Tibial artery (tissue), 4 donors: Measurements from ENCODE around the gene PPP1R1A.

Experiments
- DNase-seq, 2 donors: peaks; one replicate each; pipeline ENCODE4 v3.0.0-alpha.2; 2019
- H3K27ac ChIP-seq, 2 donors: fragments of 200-600 bp; sonication (generic) in 1 of 2; 1 replicate in 1 of 2; 2 replicates in 1 of 2; pipeline ENCODE4 v1.5.1; 2018 to 2019; ENCODE audit warnings: mild to moderate bottlenecking in 1 of 2
- H3K27me3 ChIP-seq, 2 donors: fragments of 200-600 bp; sonication (generic) in 1 of 2; one replicate each; pipeline versions ENCODE4 v1.5.1 to v1.6.0; 2016 to 2019
- H3K36me3 ChIP-seq, 3 donors: fragments of 200-600 bp; sonication (generic) in 2 of 3; one replicate each; pipeline ENCODE4 v1.5.1; 2016 to 2019; ENCODE audit warnings: mild to moderate bottlenecking in 2 of 3
- H3K4me1 ChIP-seq, 4 donors: fragments of 200-600 bp; sonication (generic) in 2 of 4; 1 replicate in 3 of 4; 2 replicates in 1 of 4; pipeline ENCODE4 v1.5.1; 2016 to 2019
- H3K4me3 ChIP-seq, 2 donors: fragments of 200-600 bp; sonication (generic) in 1 of 2; 1 replicate in 1 of 2; 2 replicates in 1 of 2; pipeline ENCODE4 v1.5.1; 2018 to 2019; ENCODE audit warnings: mild to moderate bottlenecking in 2 of 2
- H3K9me3 ChIP-seq, 3 donors: fragments of 200-600 bp; sonication (generic) in 1 of 3; one replicate each; pipeline ENCODE4 v1.5.1; 2016 to 2019
- intact Hi-C: fragments of 100-400 bp; cut with DNase I; formaldehyde crosslinking; loops from one replicate; pipeline ENCODE4 v1.15.0; 2023; ENCODE audit warnings: low total_unique reads
- TF ChIP-seq, protein P1 (sequence below), 2 experiments: fragments of 200-600 bp in 1 of 2; fragments of 450-650 bp in 1 of 2; IDR thresholded peaks; one replicate each; pipeline ENCODE4 v1.5.1; 2017 to 2019; ENCODE audit warnings: antibody characterized with exemption in 2 of 2, mild to moderate bottlenecking in 1 of 2, moderate library complexity in 1 of 2

Gene PPP1R1A

DNA sequence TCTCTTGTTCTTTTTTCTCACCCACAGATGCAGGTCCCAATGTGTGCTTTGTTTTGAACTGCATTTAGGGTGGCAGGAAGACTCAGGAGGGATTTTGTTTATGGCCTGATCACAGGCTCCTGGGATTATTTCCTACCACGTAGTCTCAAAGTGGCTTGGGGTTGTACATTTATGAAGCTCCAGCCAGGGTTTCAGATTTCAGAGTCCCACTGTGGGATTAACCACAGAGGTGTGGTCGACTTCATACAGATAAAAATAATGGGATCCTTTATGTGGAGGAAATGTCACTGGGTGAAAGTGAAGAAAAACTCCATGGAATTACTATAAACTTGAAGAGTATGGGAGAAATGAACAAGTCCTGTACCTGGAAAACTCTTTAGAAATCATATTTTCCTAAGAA, 14.2 kb upstream of the PPP1R1A start:
- TF ChIP-seq, protein P1, sequence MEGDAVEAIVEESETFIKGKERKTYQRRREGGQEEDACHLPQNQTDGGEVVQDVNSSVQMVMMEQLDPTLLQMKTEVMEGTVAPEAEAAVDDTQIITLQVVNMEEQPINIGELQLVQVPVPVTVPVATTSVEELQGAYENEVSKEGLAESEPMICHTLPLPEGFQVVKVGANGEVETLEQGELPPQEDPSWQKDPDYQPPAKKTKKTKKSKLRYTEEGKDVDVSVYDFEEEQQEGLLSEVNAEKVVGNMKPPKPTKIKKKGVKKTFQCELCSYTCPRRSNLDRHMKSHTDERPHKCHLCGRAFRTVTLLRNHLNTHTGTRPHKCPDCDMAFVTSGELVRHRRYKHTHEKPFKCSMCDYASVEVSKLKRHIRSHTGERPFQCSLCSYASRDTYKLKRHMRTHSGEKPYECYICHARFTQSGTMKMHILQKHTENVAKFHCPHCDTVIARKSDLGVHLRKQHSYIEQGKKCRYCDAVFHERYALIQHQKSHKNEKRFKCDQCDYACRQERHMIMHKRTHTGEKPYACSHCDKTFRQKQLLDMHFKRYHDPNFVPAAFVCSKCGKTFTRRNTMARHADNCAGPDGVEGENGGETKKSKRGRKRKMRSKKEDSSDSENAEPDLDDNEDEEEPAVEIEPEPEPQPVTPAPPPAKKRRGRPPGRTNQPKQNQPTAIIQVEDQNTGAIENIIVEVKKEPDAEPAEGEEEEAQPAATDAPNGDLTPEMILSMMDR (IDR thresholded peaks at IDR 0.05), result no peak
- Histone ChIP-seq H3K36me3 (no peaks in the 10 kb centered on the region), H3K27ac (no peak overlapping the region), H3K27me3 (no peaks in the 10 kb centered on the region), H3K4me3 (no peak overlapping the region), H3K4me1 (no peaks in the 10 kb centered on the region), H3K9me3 (no peaks in the 10 kb centered on the region)
- intact Hi-C loops, result no loop called here
- DNase-seq, result no peak

DNA sequence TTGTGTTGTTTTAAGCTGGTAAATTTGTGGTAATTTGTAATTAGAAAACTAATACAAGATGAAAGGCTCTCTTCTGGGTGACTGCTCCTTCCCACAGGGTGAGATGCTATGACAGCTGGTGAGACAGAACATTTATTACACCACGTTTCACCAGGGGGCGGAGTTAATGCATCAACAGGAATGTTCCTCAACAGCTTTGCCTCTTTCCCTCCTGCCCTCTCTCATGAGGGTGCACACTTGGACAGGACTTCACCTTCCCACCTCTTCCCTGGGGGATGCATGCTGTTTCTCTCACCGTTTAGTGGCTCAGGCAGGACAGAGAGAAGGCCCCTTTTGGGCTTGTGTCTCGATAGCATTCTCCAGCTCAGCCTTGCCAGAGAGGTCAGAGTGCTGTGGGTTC, 13.4 kb upstream of the PPP1R1A start:
- TF ChIP-seq, protein P1 (IDR thresholded peaks at IDR 0.05), result no peak
- no peak overlapping the region for H3K4me3 ChIP-seq
- H3K27ac ChIP-seq, result no peak overlapping the region
- H3K9me3 ChIP-seq, result no peaks in the 10 kb centered on the region
- no peaks in the 10 kb centered on the region for H3K27me3 ChIP-seq
- intact Hi-C loops, result no loop called here
- DNase-seq, result peak in 1 of 2 donors; percentile 31
- H3K4me1 ChIP-seq, result no peaks in the 10 kb centered on the region
- H3K36me3 ChIP-seq, result no peaks in the 10 kb centered on the region

DNA sequence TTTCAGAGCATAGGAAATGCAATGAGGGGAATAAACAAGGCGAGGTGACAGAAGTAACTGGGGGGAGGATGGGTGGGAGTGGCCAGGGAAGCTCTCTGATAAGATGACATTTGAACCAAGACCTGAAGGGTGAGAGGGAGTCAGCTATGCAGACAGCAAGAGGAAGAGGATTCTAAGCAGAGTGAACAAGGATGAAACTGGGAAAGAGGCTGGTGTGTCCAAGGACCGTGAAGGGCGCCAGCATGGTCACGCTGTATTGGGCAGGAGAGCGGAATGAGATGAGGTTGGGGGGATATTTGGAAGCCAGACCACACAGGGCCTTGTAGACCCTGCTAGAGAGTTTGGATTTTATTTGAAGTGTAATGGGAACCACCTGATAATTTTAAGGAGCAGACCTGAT, 10.5 kb upstream of the PPP1R1A start:
- DNase-seq, result peak in 1 of 2 donors; percentile 15
- intact Hi-C loops, result no loop called here
- no peak overlapping the region for H3K27ac ChIP-seq
- no peaks in the 10 kb centered on the region for H3K4me1 ChIP-seq
- TF ChIP-seq, protein P1 (IDR thresholded peaks at IDR 0.05), result no peak
- H3K4me3 ChIP-seq, result no peak overlapping the region
- H3K9me3 ChIP-seq, result no peaks in the 10 kb centered on the region
- H3K36me3 ChIP-seq, result no peaks in the 10 kb centered on the region
- no peaks in the 10 kb centered on the region for H3K27me3 ChIP-seq

DNA sequence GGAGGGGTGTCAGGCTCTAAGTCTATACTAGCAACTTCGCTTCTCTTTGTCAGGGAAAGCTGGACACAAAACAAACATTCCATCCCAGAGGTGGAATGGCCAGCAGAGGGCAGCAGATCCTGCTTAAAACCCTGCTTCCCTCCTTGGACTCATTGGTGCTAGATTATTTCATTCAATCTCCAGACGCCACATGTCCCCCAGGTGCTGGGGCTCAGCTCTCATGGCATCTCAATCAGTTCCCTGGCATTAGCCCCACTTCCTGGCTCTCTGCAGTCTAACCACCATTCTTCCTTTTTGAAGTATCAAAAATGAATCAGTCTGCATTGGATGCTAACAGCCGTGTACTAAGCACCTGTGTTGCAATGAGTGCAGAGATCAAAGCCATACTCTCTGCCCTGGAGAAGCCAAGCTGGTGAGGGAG, 8.1 kb upstream of the PPP1R1A start:
- DNase-seq, result peak; percentile 62 to 77
- Histone ChIP-seq H3K27me3 (no peaks in the 10 kb centered on the region), H3K4me1 (no peaks in the 10 kb centered on the region), H3K4me3 (no peak overlapping the region), H3K9me3 (no peaks in the 10 kb centered on the region), H3K36me3 (no peaks in the 10 kb centered on the region), H3K27ac (no peak overlapping the region)
- TF ChIP-seq, protein P1 (IDR thresholded peaks at IDR 0.05), result peak; percentile 55 to 81
- intact Hi-C loops, result no loop called here

DNA sequence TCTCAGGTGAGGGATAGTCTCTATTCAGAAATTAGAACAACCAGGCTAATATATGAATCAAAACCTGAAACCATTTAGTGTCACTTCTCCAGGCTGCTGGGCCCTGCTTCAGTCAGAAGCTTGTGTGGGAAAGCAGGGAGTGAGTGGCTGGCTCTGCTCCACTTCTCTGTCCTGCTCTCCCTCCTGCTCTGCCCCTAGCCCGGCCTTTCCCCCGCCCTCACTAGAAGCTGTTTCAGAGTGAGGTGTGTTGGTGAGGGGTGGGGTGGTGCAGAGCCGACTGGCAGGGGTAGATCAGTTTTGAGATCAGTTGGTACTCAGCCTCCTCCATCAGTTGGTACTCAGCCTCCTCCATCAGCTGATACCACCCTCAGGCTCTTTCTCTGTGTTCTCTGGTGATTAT, 7.0 kb upstream of the PPP1R1A start:
- Histone ChIP-seq H3K9me3 (no peaks in the 10 kb centered on the region), H3K4me3 (no peak overlapping the region), H3K27ac (no peak overlapping the region), H3K36me3 (no peaks in the 10 kb centered on the region), H3K27me3 (no peaks in the 10 kb centered on the region), H3K4me1 (peaks cover 0 to 8% (median 0%) of the 10 kb centered on the region in 4 donors)
- DNase-seq, result peak in 1 of 2 donors; percentile 21
- TF ChIP-seq, protein P1 (IDR thresholded peaks at IDR 0.05), result no peak
- intact Hi-C loops, result no loop called here

DNA sequence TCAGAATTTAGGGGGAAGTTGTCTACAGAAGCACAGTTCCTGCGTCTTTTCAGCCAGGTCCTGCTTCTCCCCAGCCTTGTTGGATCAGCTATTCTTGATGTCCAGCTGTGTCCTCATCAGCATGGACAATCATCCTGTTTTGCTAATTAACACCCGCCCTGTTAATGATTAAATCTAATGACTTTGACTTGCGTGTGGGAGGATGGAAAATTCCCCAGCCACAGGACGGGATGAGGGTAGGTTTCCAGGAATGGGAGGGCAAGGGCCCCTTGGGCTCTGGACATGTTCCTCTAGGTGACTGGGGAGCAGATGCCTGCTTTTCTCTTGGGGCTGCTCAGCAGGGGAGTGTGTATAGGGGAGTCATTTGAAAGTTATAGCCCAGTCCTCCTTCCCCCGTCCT, 5.3 kb upstream of the PPP1R1A start:
- intact Hi-C loops, result no loop called here
- Histone ChIP-seq H3K9me3 (no peaks in the 10 kb centered on the region), H3K27ac (no peak overlapping the region), H3K4me1 (peaks cover 0 to 14% (median 5%) of the 10 kb centered on the region in 4 donors), H3K4me3 (no peak overlapping the region), H3K27me3 (no peaks in the 10 kb centered on the region), H3K36me3 (no peaks in the 10 kb centered on the region)
- no peak for DNase-seq
- TF ChIP-seq, protein P1 (IDR thresholded peaks at IDR 0.05), result no peak
